Keratinocyte (primary cell): ENCODE measurements around the gene GRIP1. TPM values are rescaled to one million over a fixed set of nuclear protein-coding genes. Genes with fewer than 3 reads are reported as not detected.

Source experiments
- DNase-seq: peaks from one replicate; pipeline ENCODE4 v3.0.0-alpha.2; 2011; ENCODE audit warnings: low read depth, missing footprints, low spot score
- FAIRE-seq: peaks from 2 replicates; lab custom pipeline; 2011; peaks lifted over from hg19 to GRCh38; lab: Jason Lieb, UNC
- H2AFZ ChIP-seq: 2 replicates; pipeline ENCODE4 v1.6.0; 2012; ENCODE audit warnings: low read length, control low read depth, inconsistent platforms; ENCODE audit not compliant: control insufficient read depth
- H3K27ac ChIP-seq: 2 replicates; pipeline ENCODE4 v1.5.1; 2011; ENCODE audit warnings: low read length; ENCODE audit not compliant: control insufficient read depth, insufficient read depth
- H3K27me3 ChIP-seq: 3 replicates; pipeline ENCODE4 v1.6.0; 2011; ENCODE audit warnings: low read length; ENCODE audit not compliant: control insufficient read depth, insufficient read depth; ENCODE audit errors: extremely low read depth
- H3K36me3 ChIP-seq, 2 experiments: 2 replicates in 1 of 2; 3 replicates in 1 of 2; pipeline ENCODE4 v1.5.1; 2011; ENCODE audit warnings: low read length in 2 of 2, mild to moderate bottlenecking in 1 of 2; ENCODE audit not compliant: control insufficient read depth in 2 of 2, insufficient read depth in 2 of 2; ENCODE audit errors: extremely low read depth in 1 of 2
- H3K4me1 ChIP-seq: 3 replicates; pipeline ENCODE4 v1.5.1; 2011; ENCODE audit warnings: low read length; ENCODE audit not compliant: control insufficient read depth, insufficient read depth; ENCODE audit errors: extremely low read depth
- H3K4me2 ChIP-seq: 3 replicates; pipeline ENCODE4 v1.6.0; 2011; ENCODE audit warnings: low read depth, low read length; ENCODE audit not compliant: control insufficient read depth, insufficient read depth; ENCODE audit errors: extremely low read depth
- H3K4me3 ChIP-seq, 3 experiments: fragments of 200-600 bp in 1 of 3; sonication (generic) in 1 of 3; 2 replicates in 2 of 3; 3 replicates in 1 of 3; pipeline ENCODE4 v1.5.1; 2011 to 2016; ENCODE audit warnings: low read length in 3 of 3, mild to moderate bottlenecking in 3 of 3, control low read depth in 2 of 3, inconsistent platforms in 1 of 3, low read depth in 1 of 3, mixed read lengths in 1 of 3, mixed run types in 1 of 3, moderate library complexity in 1 of 3; ENCODE audit not compliant: control insufficient read depth in 2 of 3, insufficient read depth in 2 of 3; ENCODE audit errors: extremely low read depth in 1 of 3
- H3K79me2 ChIP-seq: 2 replicates; pipeline ENCODE4 v1.6.0; 2012; ENCODE audit warnings: low read length; ENCODE audit not compliant: control insufficient read depth, insufficient read depth
- H3K9ac ChIP-seq: 3 replicates; pipeline ENCODE4 v1.6.0; 2011; ENCODE audit warnings: low read length; ENCODE audit not compliant: control insufficient read depth, insufficient read depth; ENCODE audit errors: extremely low read depth
- H3K9me1 ChIP-seq: 3 replicates; pipeline ENCODE4 v1.6.0; 2011; ENCODE audit warnings: low read length; ENCODE audit not compliant: control insufficient read depth, insufficient read depth; ENCODE audit errors: extremely low read depth
- H3K9me3 ChIP-seq: 2 replicates; pipeline ENCODE4 v1.5.1; 2012; ENCODE audit warnings: low read depth, low read length; ENCODE audit not compliant: control insufficient read depth
- H4K20me1 ChIP-seq: 3 replicates; pipeline ENCODE4 v1.6.0; 2011; ENCODE audit warnings: low read length; ENCODE audit not compliant: control insufficient read depth, insufficient read depth; ENCODE audit errors: extremely low read depth
- CTCF ChIP-seq, 3 experiments: IDR thresholded peaks in 1 of 3; conservative IDR thresholded peaks in 1 of 3; optimal IDR thresholded peaks in 1 of 3; 2 replicates in 2 of 3; 3 replicates in 1 of 3; pipeline versions ENCODE3 to v1.5.1; 2011; ENCODE audit warnings: low read length in 3 of 3, mild to moderate bottlenecking in 3 of 3, moderate library complexity in 2 of 3, control low read depth in 1 of 3, inconsistent platforms in 1 of 3; ENCODE audit not compliant: insufficient read depth in 2 of 3; ENCODE audit errors: extremely low read depth in 1 of 3
- EZH2 ChIP-seq: IDR thresholded peaks from one replicate; pipeline ENCODE4 v1.6.1; 2012; ENCODE audit warnings: inconsistent platforms, mild to moderate bottlenecking, low read length, moderate library complexity
- dilution Hi-C: fragments of 300-500 bp; cut with MboI; formaldehyde crosslinking; loops from one replicate; pipeline ENCODE4 v1.7.0; 2020; ENCODE audit warnings: low sequenced_read_pairs; ENCODE audit not compliant: extremely low pct_ligation_motif_present
- polyA plus RNA-seq, 5 experiments: library from polyadenylated mRNA; depleted of rRNA in 3 of 5; stranded (reverse) in 3 of 5; stranded (forward) in 1 of 5; unstranded in 1 of 5; fragments of >200 nt; gene quantifications; 1 replicate in 1 of 5; 2 replicates in 3 of 5; 3 replicates in 1 of 5; pipeline versions ENCODE4 v1.2.1 to v1.2.3, GENCODE V29; 2011 to 2012; ENCODE audit warnings: missing spikeins in 2 of 5, low read depth in 1 of 5, low replicate concordance in 1 of 5

GRIP1 gene
- polyA plus RNA-seq, 1 donor (not counting 4 experiments of a cell fraction or from before 2014, with no cell fraction given): 6.7 TPM

GRCh38 chr12:66607147-66607546 is 71.7 kb downstream of the GRIP1 start:
- dilution Hi-C loops: no loop called here
- H3K4me1 ChIP-seq: no peaks in the 10 kb centered on the region
- no peak overlapping the region for H3K27ac ChIP-seq
- no peaks in the 10 kb centered on the region for H3K36me3 ChIP-seq
- H3K4me3 ChIP-seq: no peak overlapping the region
- no peak for FAIRE-seq
- H4K20me1 ChIP-seq: no peaks in the 10 kb centered on the region
- H3K79me2 ChIP-seq: no peaks in the 10 kb centered on the region
- no peak overlapping the region for H3K9ac ChIP-seq
- H3K27me3 ChIP-seq: no peaks in the 10 kb centered on the region
- H3K9me1 ChIP-seq: no peaks in the 10 kb centered on the region
- no peaks in the 10 kb centered on the region for H3K9me3 ChIP-seq
- DNase-seq: no peak
- TF ChIP-seq EZH2: no peak
- no peak for TF ChIP-seq CTCF (optimal IDR thresholded peaks at IDR 0.05 in 1 of 3, IDR thresholded peaks at IDR 0.05 in 1 of 3, conservative IDR thresholded peaks at IDR 0.05 in 1 of 3; ENCODE audit: extremely low read depth in 1 of 3, insufficient read depth in 2 of 3, low read length in 3 of 3)
- H2AFZ ChIP-seq: no peak overlapping the region
- no peak overlapping the region for H3K4me2 ChIP-seq

DNA sequence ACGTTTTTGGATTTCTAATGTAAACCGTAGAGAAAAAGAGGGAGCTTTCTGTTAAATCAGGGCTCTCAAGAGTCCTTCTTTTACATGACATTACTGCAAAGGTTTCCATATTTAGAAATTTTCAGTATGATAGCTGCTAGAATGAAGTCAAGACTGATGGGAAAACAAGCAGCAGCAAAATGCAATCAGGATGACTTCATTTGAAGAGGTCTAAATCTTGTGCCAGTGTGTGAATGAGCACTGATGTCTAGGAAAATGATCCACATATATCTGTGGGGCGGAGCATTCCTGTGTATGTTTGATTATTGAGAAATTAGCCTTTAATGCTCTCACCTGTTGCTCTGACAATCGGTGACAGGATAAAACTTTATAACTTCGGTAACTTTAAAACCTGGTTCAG is 73.6 kb downstream of the GRIP1 start:
- no peak for TF ChIP-seq EZH2
- no peak for TF ChIP-seq CTCF (optimal IDR thresholded peaks at IDR 0.05 in 1 of 3, IDR thresholded peaks at IDR 0.05 in 1 of 3, conservative IDR thresholded peaks at IDR 0.05 in 1 of 3; ENCODE audit: extremely low read depth in 1 of 3, insufficient read depth in 2 of 3, low read length in 3 of 3)
- H3K36me3 ChIP-seq: no peaks in the 10 kb centered on the region
- H3K9me1 ChIP-seq: no peaks in the 10 kb centered on the region
- H3K27ac ChIP-seq: no peak overlapping the region
- H2AFZ ChIP-seq: no peak overlapping the region
- H3K9me3 ChIP-seq: no peaks in the 10 kb centered on the region
- no peaks in the 10 kb centered on the region for H3K4me1 ChIP-seq
- no peaks in the 10 kb centered on the region for H3K79me2 ChIP-seq
- H3K27me3 ChIP-seq: no peaks in the 10 kb centered on the region
- H3K9ac ChIP-seq: no peak overlapping the region
- DNase-seq: no peak
- no peak overlapping the region for H3K4me2 ChIP-seq
- no peak overlapping the region for H3K4me3 ChIP-seq
- FAIRE-seq: no peak
- dilution Hi-C loops: no loop called here
- H4K20me1 ChIP-seq: no peaks in the 10 kb centered on the region
